ENCODE results near the gene EPB41L2.
A peak's percentile ranks its signal among the peaks of the same experiment; 100 is the strongest.

Gene EPB41L2

GRCh38 chr6:131004936-131005335, 58.1 kb downstream of the EPB41L2 start:
- no peak for TF ChIP-seq CTCF (IDR thresholded peaks at IDR 0.05)
- H3K4me1 Mint-ChIP-seq, result peaks cover 53% of the 10 kb centered on the region
- H3K27ac Mint-ChIP-seq, result peak overlapping the region; percentile 44
- peaks cover 36% of the 10 kb centered on the region for H3K36me3 Mint-ChIP-seq (ENCODE audit: low read depth)
- no peak overlapping the region for H3K4me3 Mint-ChIP-seq
- no peak for DNase-seq
- H3K27me3 Mint-ChIP-seq (ENCODE audit: low read depth, poor library complexity), result no peaks in the 10 kb centered on the region
- peaks cover 36% of the 10 kb centered on the region for H3K9me3 Mint-ChIP-seq

GRCh38 chr6:131004387-131004755, 58.7 kb downstream of the EPB41L2 start:
- Mint-ChIP-seq H3K4me3 (no peak overlapping the region), H3K36me3 (ENCODE audit: low read depth) (peaks cover 30% of the 10 kb centered on the region), H3K4me1 (peaks cover 53% of the 10 kb centered on the region), H3K9me3 (peaks cover 31% of the 10 kb centered on the region), H3K27me3 (ENCODE audit: low read depth, poor library complexity) (no peaks in the 10 kb centered on the region), H3K27ac (peak overlapping the region; percentile 44)
- DNase-seq, result no peak
- TF ChIP-seq CTCF (IDR thresholded peaks at IDR 0.05), result no peak

- Mint-ChIP-seq H3K9me3 (peaks cover 24% of the 10 kb centered on the region), H3K27ac (peak overlapping the region; percentile 26), H3K27me3 (ENCODE audit: low read depth, poor library complexity) (no peaks in the 10 kb centered on the region), H3K4me3 (no peak overlapping the region), H3K36me3 (ENCODE audit: low read depth) (peaks cover 24% of the 10 kb centered on the region), H3K4me1 (peaks cover 58% of the 10 kb centered on the region)
- TF ChIP-seq CTCF (IDR thresholded peaks at IDR 0.05), result no peak
- no peak for DNase-seq
Measured at GRCh38 chr6:131003488-131004386, 59.3 kb downstream of the EPB41L2 start.

GRCh38 chr6:131002661-131002980, 60.4 kb downstream of the EPB41L2 start:
- H3K9me3 Mint-ChIP-seq, result peaks cover 13% of the 10 kb centered on the region
- H3K4me1 Mint-ChIP-seq, result peaks cover 61% of the 10 kb centered on the region
- TF ChIP-seq CTCF (IDR thresholded peaks at IDR 0.05), result no peak
- H3K27me3 Mint-ChIP-seq (ENCODE audit: low read depth, poor library complexity), result no peaks in the 10 kb centered on the region
- no peak for DNase-seq
- H3K36me3 Mint-ChIP-seq (ENCODE audit: low read depth), result peaks cover 12% of the 10 kb centered on the region
- H3K4me3 Mint-ChIP-seq, result no peak overlapping the region
- no peak overlapping the region for H3K27ac Mint-ChIP-seq

- no peak for DNase-seq
- peaks cover 8% of the 10 kb centered on the region for H3K9me3 Mint-ChIP-seq
- peaks cover 66% of the 10 kb centered on the region for H3K4me1 Mint-ChIP-seq
- TF ChIP-seq CTCF (IDR thresholded peaks at IDR 0.05), result no peak
- no peak overlapping the region for H3K4me3 Mint-ChIP-seq
- no peak overlapping the region for H3K27ac Mint-ChIP-seq
- H3K36me3 Mint-ChIP-seq (ENCODE audit: low read depth), result peaks cover 7% of the 10 kb centered on the region
- H3K27me3 Mint-ChIP-seq (ENCODE audit: low read depth, poor library complexity), result no peaks in the 10 kb centered on the region
Measured at GRCh38 chr6:131001945-131002660, 60.9 kb downstream of the EPB41L2 start.

All from nephron progenitor cell (in vitro differentiated cells).